SK-N-SH (cell line): ENCODE measurements around the gene BEND3. TPM values are rescaled to one million over a fixed set of nuclear protein-coding genes. Genes with fewer than 3 reads are reported as not detected.

Source experiments
- CTCF ChIA-PET: fragments of 300-600, 350-600 bp; formaldehyde crosslinking; extraction: SDS; loops from one replicate; lab custom pipeline; 2021; lab: Yijun Ruan, JAX
- POLR2A ChIA-PET: fragments of 350-600 bp; sonication (Branson Sonifier 250); formaldehyde crosslinking; extraction: SDS; loops from one replicate; lab custom pipeline; 2020; ENCODE audit warnings: antibody characterized with exemption, inconsistent platforms; lab: Yijun Ruan, JAX
- DNase-seq: peaks from one replicate; pipeline ENCODE4 v3.0.0; 2012
- H2AFZ ChIP-seq: fragments of 200-600 bp; sonication (generic); 2 replicates; pipeline ENCODE4 v1.8.1; 2016; ENCODE audit warnings: antibody characterized with exemption, mild to moderate bottlenecking, low read depth
- H3F3A ChIP-seq: fragments of 200-600 bp; sonication (generic); replicated peaks from 2 replicates; pipeline ENCODE3; 2016; ENCODE audit warnings: antibody characterized with exemption, mild to moderate bottlenecking; ENCODE audit not compliant: insufficient read depth
- H3K27ac ChIP-seq, 2 experiments: fragments of 200-500 bp in 1 of 2; fragments of 200-600 bp in 1 of 2; sonication (Bioruptor generic) in 1 of 2; sonication (generic), shearing (Covaris generic) in 1 of 2; 2 replicates each; pipeline versions ENCODE4 v1.5.1 to v1.6.1; 2014 to 2016; ENCODE audit warnings: low read depth in 2 of 2, inconsistent platforms in 1 of 2, low read length in 1 of 2, mild to moderate bottlenecking in 1 of 2, mixed read lengths in 1 of 2
- H3K27me3 ChIP-seq: fragments of 200-600 bp; sonication (generic), shearing (Covaris generic); 2 replicates; pipeline ENCODE4 v1.6.1; 2016; ENCODE audit warnings: mixed run types; ENCODE audit not compliant: insufficient read depth
- H3K36me3 ChIP-seq, 2 experiments: fragments of 200-500 bp in 1 of 2; fragments of 200-600 bp in 1 of 2; sonication (Bioruptor generic) in 1 of 2; sonication (generic) in 1 of 2; replicated peaks in 1 of 2; 2 replicates each; pipeline versions ENCODE3 to v1.5.1; 2014 to 2016; ENCODE audit warnings: low read length in 1 of 2, mild to moderate bottlenecking in 1 of 2; ENCODE audit not compliant: insufficient read depth in 2 of 2, control insufficient read depth in 1 of 2
- H3K4me1 ChIP-seq, 2 experiments: fragments of 200-500 bp in 1 of 2; fragments of 200-600 bp in 1 of 2; sonication (Bioruptor generic) in 1 of 2; sonication (generic), shearing (Covaris generic) in 1 of 2; 2 replicates each; pipeline versions ENCODE4 v1.5.1 to v1.6.1; 2014 to 2016; ENCODE audit warnings: low read depth in 1 of 2, low read length in 1 of 2, mixed run types in 1 of 2; ENCODE audit not compliant: insufficient read depth in 2 of 2, control insufficient read depth in 1 of 2
- H3K4me2 ChIP-seq: fragments of 200-600 bp; sonication (generic), shearing (Covaris generic); 2 replicates; pipeline ENCODE4 v1.6.1; 2017; ENCODE audit warnings: mixed run types
- H3K4me3 ChIP-seq, 2 experiments: fragments of 200-500 bp in 1 of 2; fragments of 200-600 bp in 1 of 2; sonication (Bioruptor generic) in 1 of 2; sonication (generic), shearing (Covaris generic) in 1 of 2; 2 replicates each; pipeline versions ENCODE4 v1.5.1 to v1.8.1; 2014 to 2016; ENCODE audit warnings: low read depth in 2 of 2, inconsistent platforms in 1 of 2, low read length in 1 of 2, mild to moderate bottlenecking in 1 of 2, mixed read lengths in 1 of 2, moderate library complexity in 1 of 2
- H3K79me2 ChIP-seq: fragments of 200-600 bp; sonication (generic); 2 replicates; pipeline ENCODE4 v1.8.1; 2017; ENCODE audit warnings: mild to moderate bottlenecking; ENCODE audit not compliant: insufficient read depth
- H3K9ac ChIP-seq: fragments of 200-600 bp; sonication (generic); 2 replicates; pipeline ENCODE4 v1.6.1; 2017; ENCODE audit warnings: mixed run types
- H3K9me2 ChIP-seq: fragments of 200-600 bp; sonication (generic); 2 replicates; pipeline ENCODE4 v1.6.1; 2017; ENCODE audit warnings: mixed run types
- H3K9me3 ChIP-seq: fragments of 200-600 bp; sonication (generic); 2 replicates; pipeline ENCODE4 v1.6.1; 2017; ENCODE audit warnings: mixed run types, mild to moderate bottlenecking, moderate library complexity
- H4K20me1 ChIP-seq: fragments of 200-600 bp; sonication (generic); 2 replicates; pipeline ENCODE4 v1.6.1; 2017; ENCODE audit warnings: mild to moderate bottlenecking, mixed run types; ENCODE audit not compliant: insufficient read depth
- CTCF ChIP-seq: fragments of 200-600 bp; sonication (generic); IDR thresholded peaks from 2 replicates; pipeline ENCODE4 v1.6.1; 2017; ENCODE audit warnings: antibody characterized with exemption, mild to moderate bottlenecking, moderate library complexity
- EZH2phosphoT487 ChIP-seq: fragments of 200-600 bp; sonication (generic); IDR thresholded peaks from 2 replicates; pipeline ENCODE4 v1.6.1; 2017; ENCODE audit warnings: low read depth, mixed run types, mild to moderate bottlenecking, antibody characterized with exemption, moderate library complexity, borderline replicate concordance
- GABPA ChIP-seq: IDR thresholded peaks from 2 replicates; pipeline ENCODE4 v1.4.0; 2012; ENCODE audit warnings: low read depth, mild to moderate bottlenecking
- GATA2 ChIP-seq: sonication (generic); formaldehyde crosslinking; IDR thresholded peaks from 2 replicates; pipeline ENCODE4 v1.5.0; 2020; ENCODE audit warnings: mild to moderate bottlenecking, missing genetic modification reagents
- MEF2A ChIP-seq: IDR thresholded peaks from 2 replicates; pipeline ENCODE4 v1.4.0; 2012; ENCODE audit warnings: low read depth, borderline replicate concordance
- PBX3 ChIP-seq: IDR thresholded peaks from 2 replicates; pipeline ENCODE4; 2012
- POLR2AphosphoS5 ChIP-seq: IDR thresholded peaks from 2 replicates; pipeline ENCODE4 v1.6.1; 2012; ENCODE audit warnings: low read depth, low read length
- RAD21 ChIP-seq: IDR thresholded peaks from 2 replicates; pipeline ENCODE4 v1.6.1; 2012; ENCODE audit warnings: mild to moderate bottlenecking, low read length
- RCOR1 ChIP-seq: fragments of 150-350 bp; IDR thresholded peaks from 2 replicates; pipeline ENCODE4 v1.6.1; 2017; ENCODE audit warnings: antibody characterized with exemption, low read length
- TEAD4 ChIP-seq: IDR thresholded peaks from 2 replicates; pipeline ENCODE4 v1.4.0; 2012; ENCODE audit warnings: mild to moderate bottlenecking, borderline replicate concordance; ENCODE audit not compliant: insufficient read depth
- USF1 ChIP-seq: IDR thresholded peaks from 2 replicates; pipeline ENCODE4 v1.4.0; 2012; ENCODE audit warnings: low read depth, borderline replicate concordance
- WGBS: methylation state at CpG from one replicate; pipeline ENCODE4 v1.1.6; 2017; ENCODE audit warnings: low lambda C conversion rate; 5-methylcytosine and 5-hydroxymethylcytosine counted together
- polyA plus RNA-seq, 3 experiments: library from polyadenylated mRNA; depleted of rRNA; stranded (reverse); fragments of >200 nt; gene quantifications; 2 replicates each; pipeline ENCODE4 v1.2.3, GENCODE V29; 2012

The BEND3 gene
- polyA plus RNA-seq, 1 of the 3 experiments (the other 2 are of a cell fraction) = 1.0 TPM

GRCh38 chr6:107026965-107027364 lies 88.3 kb downstream of the BEND3 start:
- H4K20me1 ChIP-seq = no peaks in the 10 kb centered on the region
- no peaks in the 10 kb centered on the region for H3K9me3 ChIP-seq
- DNase-seq = no peak
- WGBS = 88% methylated on average over 8 of the region's 8 CpGs
- no peak overlapping the region for H3K4me2 ChIP-seq
- no peaks in the 10 kb centered on the region for H3K9me2 ChIP-seq
- no peak overlapping the region for H3K27ac ChIP-seq
- H3K4me3 ChIP-seq = no peak overlapping the region
- no peaks in the 10 kb centered on the region for H3K27me3 ChIP-seq
- no peaks in the 10 kb centered on the region for H3K36me3 ChIP-seq
- no peaks in the 10 kb centered on the region for H3K4me1 ChIP-seq
- ChIA-PET CTCF (interaction anchor here (0.9 to 1.9 kb wide), 8 partner anchors 9 to 430 kb away, joined by 3 to 9 read pairs (median 4); no protein-coding TSS in a partner anchor), POLR2A (no interaction called here)
- TF ChIP-seq EZH2phosphoT487 (no peak), GABPA (no peak), TEAD4 (no peak)
- peaks cover 10% of the 10 kb centered on the region for H3F3A ChIP-seq
- H3K9ac ChIP-seq = no peak overlapping the region
- H2AFZ ChIP-seq = no peak overlapping the region
- H3K79me2 ChIP-seq = peaks cover 28% of the 10 kb centered on the region

GRCh38 chr6:107021446-107022185 lies 93.7 kb downstream of the BEND3 start:
- CTCF ChIA-PET = no interaction called here
- H3K9me2 ChIP-seq = no peaks in the 10 kb centered on the region
- H3F3A ChIP-seq = peaks cover 5% of the 10 kb centered on the region
- H3K4me1 ChIP-seq = no peaks in the 10 kb centered on the region
- H3K27me3 ChIP-seq = no peaks in the 10 kb centered on the region
- TF ChIP-seq USF1 = no peak
- TF ChIP-seq GATA2 (CRISPR knock-in tag) = no peak
- TF ChIP-seq TEAD4 = no peak
- no peak for TF ChIP-seq CTCF
- TF ChIP-seq EZH2phosphoT487 = no peak
- TF ChIP-seq MEF2A = no peak
- TF ChIP-seq POLR2AphosphoS5 = no peak
- no peak for TF ChIP-seq RAD21
- TF ChIP-seq RCOR1 = no peak
- TF ChIP-seq PBX3 = no peak
- H3K79me2 ChIP-seq = no peaks in the 10 kb centered on the region
- H3K9me3 ChIP-seq = no peaks in the 10 kb centered on the region
- no peak overlapping the region for H2AFZ ChIP-seq
- H3K36me3 ChIP-seq = no peaks in the 10 kb centered on the region
- POLR2A ChIA-PET = no interaction called here
- H3K4me3 ChIP-seq = no peak overlapping the region
- no peak overlapping the region for H3K27ac ChIP-seq
- WGBS = 87% methylated on average over 1 of the region's 1 CpG
- no peak overlapping the region for H3K9ac ChIP-seq
- no peak for DNase-seq
- H3K4me2 ChIP-seq = no peak overlapping the region
- H4K20me1 ChIP-seq = no peaks in the 10 kb centered on the region
